ES-I3 (cell line): ENCODE measurements around the gene DCLK3.

Experiments used
- H3K36me3 ChIP-seq: 2 replicates; pipeline ENCODE4 v1.6.1; 2013; ENCODE audit warnings: mild to moderate bottlenecking, low read length, control low read depth, moderate library complexity; ENCODE audit not compliant: insufficient read depth
- H3K4me1 ChIP-seq: 2 replicates; pipeline ENCODE4 v1.6.1; 2013; ENCODE audit warnings: mild to moderate bottlenecking, control low read depth, low read length; ENCODE audit not compliant: insufficient read depth
- H3K9ac ChIP-seq: 2 replicates; pipeline ENCODE4 v1.6.1; 2013; ENCODE audit warnings: low read depth, mild to moderate bottlenecking, low read length, moderate library complexity
- H3K9me3 ChIP-seq: 2 replicates; pipeline ENCODE4 v1.6.1; 2013; ENCODE audit warnings: mild to moderate bottlenecking, low read length, moderate library complexity; ENCODE audit not compliant: control insufficient read depth, insufficient read depth

The DCLK3 gene

DNA sequence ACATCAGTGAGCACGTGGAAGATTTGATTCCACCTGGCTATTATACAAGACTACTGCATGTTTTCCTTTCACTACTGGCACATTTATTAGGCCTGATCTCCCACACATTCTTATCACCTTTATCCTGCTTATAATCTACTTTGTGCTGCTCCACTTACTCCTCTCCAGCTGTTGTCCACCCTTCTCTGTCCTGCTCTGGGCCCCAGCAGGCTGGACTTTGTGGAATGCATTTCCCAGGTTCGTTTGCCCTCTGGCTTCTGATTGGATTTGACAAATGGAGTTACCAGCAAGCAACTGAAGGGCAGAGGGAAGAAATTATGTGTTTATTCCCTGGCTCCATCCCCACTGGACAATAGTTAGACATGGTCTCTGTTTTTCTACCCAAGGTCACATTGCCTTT, 75.5 kb downstream of the DCLK3 start:
- no peaks in the 10 kb centered on the region for H3K36me3 ChIP-seq
- no peaks in the 10 kb centered on the region for H3K4me1 ChIP-seq
- no peaks in the 10 kb centered on the region for H3K9me3 ChIP-seq

GRCh38 chr3:36686516-36686915, 77.8 kb downstream of the DCLK3 start:
- H3K36me3 ChIP-seq = no peaks in the 10 kb centered on the region
- no peaks in the 10 kb centered on the region for H3K4me1 ChIP-seq
- H3K9me3 ChIP-seq = 0 out of 2 replicates have a peak, but pooled peaks cover 1% of the 10 kb centered on the region
- no peak overlapping the region for H3K9ac ChIP-seq

More for the DNA sequence above, 75.5 kb downstream of the DCLK3 start:
- H3K9ac ChIP-seq = no peak overlapping the region

DNA sequence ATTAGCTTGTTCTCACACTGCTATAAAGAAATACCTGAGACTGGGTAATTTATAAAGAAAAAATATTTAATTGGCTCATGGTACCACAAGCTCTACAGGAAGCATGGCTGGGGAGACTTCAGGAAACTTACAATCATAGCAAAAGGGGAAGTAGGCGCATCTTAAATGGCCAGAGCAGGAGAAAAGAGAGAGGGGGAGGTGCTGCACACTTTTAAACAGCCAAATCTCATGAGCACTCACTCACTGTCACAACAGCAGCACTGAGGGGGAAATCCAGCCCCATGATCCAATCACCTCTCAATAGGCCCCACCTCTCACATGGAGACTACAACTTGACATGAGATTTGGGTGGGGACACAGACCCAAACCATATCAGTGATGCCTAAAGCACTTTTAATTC, 82.5 kb downstream of the DCLK3 start:
- Histone ChIP-seq H3K4me1 (no peaks in the 10 kb centered on the region), H3K9ac (no peak overlapping the region), H3K36me3 (no peaks in the 10 kb centered on the region), H3K9me3 (peaks cover 16% of the 10 kb centered on the region)

DNA sequence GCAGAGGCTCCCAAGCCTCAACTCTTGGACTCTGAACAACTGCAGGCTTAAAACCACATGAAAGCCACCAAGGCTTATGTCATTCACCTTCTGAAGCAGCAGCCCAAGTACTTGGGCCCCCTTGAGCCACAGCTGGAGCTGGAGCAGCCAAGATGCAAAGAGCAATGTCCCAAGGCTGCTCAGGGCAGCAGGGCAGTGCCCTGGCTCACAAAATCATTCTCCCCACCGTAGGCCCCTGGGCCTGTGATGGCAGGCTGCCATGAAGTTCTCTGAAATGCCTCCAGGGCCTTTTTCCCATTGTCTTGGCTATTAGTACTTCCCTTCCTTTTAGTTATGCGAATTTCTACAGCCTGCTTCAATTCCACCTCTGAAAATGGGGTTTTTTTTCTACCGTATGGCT, 83.4 kb downstream of the DCLK3 start:
- Histone ChIP-seq H3K9ac (no peak overlapping the region), H3K36me3 (no peaks in the 10 kb centered on the region), H3K9me3 (peaks cover 16% of the 10 kb centered on the region), H3K4me1 (no peaks in the 10 kb centered on the region)

GRCh38 chr3:36679384-36680200, 84.8 kb downstream of the DCLK3 start:
- Histone ChIP-seq H3K9me3 (peaks cover 21% of the 10 kb centered on the region), H3K36me3 (no peaks in the 10 kb centered on the region), H3K9ac (no peak overlapping the region), H3K4me1 (no peaks in the 10 kb centered on the region)

DNA sequence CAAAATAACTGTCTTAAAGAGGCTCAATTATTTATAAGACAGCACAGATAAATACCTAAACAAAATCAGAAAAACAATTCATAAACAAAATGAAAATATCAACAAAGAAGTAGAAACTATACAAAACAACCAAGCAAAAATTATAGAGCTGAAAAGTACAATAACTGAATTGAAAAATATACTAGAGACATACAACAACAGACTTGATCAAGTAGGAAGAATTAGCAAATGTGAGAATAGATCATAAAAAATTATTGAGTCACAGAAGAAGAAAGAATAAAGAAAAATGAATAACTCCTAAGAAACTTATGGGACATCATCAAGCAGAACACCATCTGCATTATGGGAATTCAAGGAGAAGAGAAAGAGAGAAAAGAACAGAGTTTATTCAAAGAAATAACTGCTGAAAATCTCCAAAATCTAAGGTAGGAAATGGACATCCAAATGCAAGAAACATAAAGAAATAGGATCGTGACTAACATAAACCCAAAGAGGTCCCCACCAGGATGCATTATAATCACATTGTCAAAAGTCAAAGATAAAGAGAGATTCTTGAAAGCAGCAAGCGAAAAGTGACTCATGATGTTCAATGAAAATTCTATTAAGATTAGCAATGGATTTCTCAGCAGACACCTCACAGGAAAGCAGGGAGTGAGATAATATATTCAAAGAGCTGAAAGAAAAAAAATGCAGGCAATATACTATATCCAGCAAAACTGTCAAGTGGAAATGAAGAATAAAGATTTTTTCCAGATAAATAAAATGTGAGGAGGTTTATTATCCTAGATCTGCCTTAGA, 85.9 kb downstream of the DCLK3 start:
- no peaks in the 10 kb centered on the region for H3K36me3 ChIP-seq
- peaks cover 21% of the 10 kb centered on the region for H3K9me3 ChIP-seq

DNA sequence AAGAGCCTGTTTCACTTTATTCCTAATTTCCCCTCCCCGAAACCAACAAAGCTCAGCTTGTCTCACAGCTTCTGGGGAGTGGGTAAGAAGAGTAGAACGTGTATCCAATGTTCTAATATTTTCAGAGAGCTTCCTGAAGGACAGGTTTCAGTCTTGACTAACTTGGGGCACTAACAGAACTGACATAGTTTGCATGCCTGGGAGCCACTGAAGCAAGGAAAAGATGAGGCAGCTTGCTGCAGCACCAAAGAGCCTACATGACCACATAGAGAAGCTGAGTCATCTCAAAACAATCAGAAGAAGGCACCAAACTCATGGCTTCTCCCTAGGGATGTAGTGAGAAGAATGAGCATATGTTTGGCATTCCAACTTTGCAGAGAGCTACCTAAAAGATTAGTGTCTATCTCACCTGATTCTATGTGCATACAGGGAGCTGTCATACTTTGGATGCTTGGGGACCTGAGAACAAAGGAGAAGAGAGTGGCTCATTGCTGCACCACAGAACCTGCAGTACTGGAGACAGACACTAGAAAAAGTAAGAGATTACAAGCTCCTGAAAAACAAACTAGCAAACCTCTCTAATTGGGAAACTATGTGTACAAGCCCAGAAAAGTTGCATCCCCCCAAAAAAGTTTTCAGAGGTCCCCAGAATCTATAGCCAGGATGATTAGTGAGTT, 86.9 kb downstream of the DCLK3 start:
- H3K4me1 ChIP-seq = no peaks in the 10 kb centered on the region
- peaks cover 21% of the 10 kb centered on the region for H3K9me3 ChIP-seq
- H3K9ac ChIP-seq = no peak overlapping the region
- H3K36me3 ChIP-seq = no peaks in the 10 kb centered on the region

More for the DNA sequence above, 85.9 kb downstream of the DCLK3 start:
- H3K9ac ChIP-seq = no peak overlapping the region
- H3K4me1 ChIP-seq = no peaks in the 10 kb centered on the region

DNA sequence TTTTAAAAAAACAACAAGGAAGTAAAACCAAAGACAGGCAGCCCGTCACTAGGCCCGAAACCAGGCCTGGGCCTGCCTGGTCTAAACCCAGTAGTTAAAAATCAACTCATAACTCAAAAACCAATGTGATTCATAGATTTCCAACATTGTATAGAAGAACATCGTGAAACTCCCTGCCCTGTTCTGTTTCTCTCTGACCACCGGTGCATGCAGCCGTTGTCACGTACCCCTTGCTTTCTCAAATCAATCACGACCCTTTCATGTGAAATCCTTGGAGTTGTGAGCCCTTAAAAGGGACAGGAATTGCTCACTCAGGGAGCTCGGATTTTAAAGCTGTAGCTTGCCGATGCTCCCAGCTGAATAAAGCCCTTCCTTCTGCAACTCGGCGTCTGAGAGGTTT, 89.5 kb downstream of the DCLK3 start:
- H3K4me1 ChIP-seq = no peaks in the 10 kb centered on the region
- H3K9me3 ChIP-seq = peaks cover 6% of the 10 kb centered on the region; the same call in 1 of the 2 replicates
- H3K9ac ChIP-seq = no peak overlapping the region
- no peaks in the 10 kb centered on the region for H3K36me3 ChIP-seq

DNA sequence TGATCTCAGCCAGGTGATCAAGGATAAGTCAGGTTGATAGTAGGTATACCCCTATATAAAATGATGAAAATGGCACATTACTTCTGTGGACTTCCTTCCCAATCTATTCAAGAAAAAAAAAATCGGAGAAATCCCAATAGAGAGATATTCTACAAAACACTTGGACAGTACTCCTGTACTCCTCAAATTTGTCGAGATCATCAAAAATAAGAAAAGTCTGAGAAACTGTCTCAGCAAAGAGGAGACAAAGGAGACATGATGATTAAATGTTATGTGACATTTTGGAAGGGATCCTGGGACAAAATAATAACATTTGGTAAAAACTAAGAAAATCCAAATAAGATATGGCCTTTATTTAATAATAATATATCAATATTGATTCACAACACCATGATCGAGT, 94.6 kb downstream of the DCLK3 start:
- Histone ChIP-seq H3K4me1 (no peaks in the 10 kb centered on the region), H3K9me3 (no peaks in the 10 kb centered on the region), H3K9ac (no peak overlapping the region), H3K36me3 (no peaks in the 10 kb centered on the region)

GRCh38 chr3:36666166-36666565, 98.2 kb downstream of the DCLK3 start:
- no peaks in the 10 kb centered on the region for H3K9me3 ChIP-seq
- H3K36me3 ChIP-seq = no peaks in the 10 kb centered on the region
- H3K9ac ChIP-seq = no peak overlapping the region
- no peaks in the 10 kb centered on the region for H3K4me1 ChIP-seq

- Histone ChIP-seq H3K36me3 (no peaks in the 10 kb centered on the region), H3K4me1 (no peaks in the 10 kb centered on the region), H3K9me3 (no peaks in the 10 kb centered on the region), H3K9ac (no peak overlapping the region)
Observed at GRCh38 chr3:36663666-36664291, 100.6 kb downstream of the DCLK3 start.

- H3K4me1 ChIP-seq = no peaks in the 10 kb centered on the region
- no peak overlapping the region for H3K9ac ChIP-seq
- H3K9me3 ChIP-seq = no peaks in the 10 kb centered on the region
- H3K36me3 ChIP-seq = no peaks in the 10 kb centered on the region
Observed at GRCh38 chr3:36662626-36663025, 101.7 kb downstream of the DCLK3 start.
